DOHH2 (cell line): ENCODE results near the gene NOL9.
A peak's percentile ranks its signal among the peaks of the same experiment; 100 is the strongest.

Source experiments
- H3F3A ChIP-seq: fragments of 200-600 bp; sonication (generic), shearing (Covaris generic); 2 replicates; pipeline ENCODE4 v1.6.0; 2016; ENCODE audit warnings: antibody characterized with exemption, mild to moderate bottlenecking; ENCODE audit not compliant: control insufficient read depth, insufficient read depth
- H3K27ac ChIP-seq: fragments of 200-600 bp; sonication (generic); 2 replicates; pipeline ENCODE4 v1.5.1; 2014; ENCODE audit warnings: low read depth, mild to moderate bottlenecking, low read length, moderate library complexity
- H3K27me3 ChIP-seq: fragments of 200-600 bp; sonication (generic); 2 replicates; pipeline ENCODE4 v1.6.1; 2014; ENCODE audit warnings: mild to moderate bottlenecking, low read length, mixed read lengths; ENCODE audit not compliant: control insufficient read depth
- H3K36me3 ChIP-seq: fragments of 200-600 bp; sonication (generic); 2 replicates; pipeline ENCODE4 v1.6.1; 2014; ENCODE audit warnings: mild to moderate bottlenecking, low read length, moderate library complexity, mixed read lengths; ENCODE audit not compliant: control insufficient read depth
- H3K4me1 ChIP-seq: fragments of 200-600 bp; sonication (generic); 2 replicates; pipeline ENCODE4 v1.6.1; 2014; ENCODE audit warnings: mild to moderate bottlenecking, low read length, mixed read lengths; ENCODE audit not compliant: control insufficient read depth
- H3K4me2 ChIP-seq: fragments of 200-600 bp; sonication (generic); 2 replicates; pipeline ENCODE4 v1.6.0; 2014; ENCODE audit warnings: mild to moderate bottlenecking, low read length, moderate library complexity
- H3K4me3 ChIP-seq: fragments of 200-600 bp; sonication (generic); 2 replicates; pipeline ENCODE4 v1.5.1; 2014; ENCODE audit warnings: mild to moderate bottlenecking, low read length, mixed read lengths
- H3K79me2 ChIP-seq: fragments of 200-600 bp; sonication (generic); 2 replicates; pipeline ENCODE4 v1.6.1; 2014; ENCODE audit warnings: mild to moderate bottlenecking, low read length, mixed read lengths; ENCODE audit not compliant: control insufficient read depth
- H3K9me2 ChIP-seq: fragments of 200-600 bp; sonication (generic); replicated peaks from 2 replicates; pipeline ENCODE4 v1.6.1; 2014; ENCODE audit warnings: mild to moderate bottlenecking, low read length, mixed read lengths; ENCODE audit not compliant: control insufficient read depth
- H3K9me3 ChIP-seq: fragments of 200-600 bp; sonication (generic); 2 replicates; pipeline ENCODE4 v1.6.1; 2014; ENCODE audit warnings: antibody characterized with exemption, low read length, mixed read lengths; ENCODE audit not compliant: control insufficient read depth, insufficient read depth
- H4K20me1 ChIP-seq: fragments of 200-600 bp; sonication (generic); 2 replicates; pipeline ENCODE4 v1.6.0; 2014; ENCODE audit warnings: low read depth, mild to moderate bottlenecking, antibody characterized with exemption, low read length, moderate library complexity; ENCODE audit not compliant: control insufficient read depth, insufficient read depth
- CTCF ChIP-seq: fragments of 200-600 bp; sonication (generic); IDR thresholded peaks from one replicate; pipeline ENCODE4 v1.5.1; 2014; ENCODE audit warnings: antibody characterized with exemption, mild to moderate bottlenecking, low read depth, low read length; ENCODE audit not compliant: poor library complexity, severe bottlenecking
- EZH2phosphoT487 ChIP-seq: fragments of 200-600 bp; sonication (generic); IDR thresholded peaks from 2 replicates; pipeline ENCODE4 v1.6.1; 2017; ENCODE audit warnings: borderline replicate concordance, mild to moderate bottlenecking, antibody characterized with exemption, low read length, moderate library complexity, mixed read lengths

The NOL9 gene

DNA sequence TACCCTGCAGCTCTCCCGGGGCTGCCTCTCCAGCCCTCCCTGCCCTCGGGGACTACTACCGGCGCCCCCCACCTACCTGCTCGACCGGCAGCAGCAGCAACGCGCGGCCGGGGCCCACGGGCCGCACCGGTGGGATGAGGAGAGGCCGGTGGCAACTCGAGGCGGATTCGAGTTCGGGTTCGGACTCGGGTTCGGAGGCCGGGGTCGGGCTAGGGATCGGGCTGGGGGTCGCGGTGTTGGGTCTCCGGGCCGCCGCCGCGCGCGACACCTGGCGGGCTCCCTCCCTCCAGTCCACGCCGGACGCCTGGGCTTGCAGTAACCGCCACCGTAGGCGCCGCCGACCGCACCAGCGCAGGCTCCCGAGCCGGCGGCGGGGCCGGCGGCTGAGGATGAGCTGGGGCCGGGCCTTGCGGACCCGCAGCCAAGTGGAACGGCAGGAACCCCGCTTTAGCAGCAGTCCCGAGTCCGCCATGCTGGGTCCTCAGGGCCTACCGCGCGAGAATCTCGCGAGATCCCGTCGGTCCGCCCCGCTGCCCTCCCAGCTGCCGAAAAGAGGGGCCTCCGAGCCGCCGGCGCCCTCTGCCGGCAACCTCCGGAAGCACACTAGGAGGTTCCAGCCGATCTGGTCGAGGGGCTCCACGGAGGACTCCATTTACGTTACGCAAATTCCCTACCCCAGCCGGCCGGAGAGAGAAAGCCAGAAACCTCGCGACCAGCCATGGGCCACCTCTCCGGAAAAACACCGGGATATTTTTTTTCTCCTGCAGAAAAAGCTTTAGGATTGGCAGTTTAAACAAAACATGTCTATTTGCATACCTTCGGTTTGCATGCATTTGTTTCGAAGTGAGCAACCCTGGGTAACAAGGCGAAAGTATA is at the start of gene NOL9:
NOL9 (minus strand) TSS at position 483 of the 876 bp plus-strand sequence; CDS start at position 472, 11 bp downstream.
- no peaks in the 10 kb centered on the region for H3K27me3 ChIP-seq
- peak within 1 kb of the TSS; percentile 98 for H3K4me3 ChIP-seq
- no peaks in the 10 kb centered on the region for H3K9me2 ChIP-seq
- H4K20me1 ChIP-seq = no peaks in the 10 kb centered on the region
- H3K36me3 ChIP-seq = peaks cover 28% of the 10 kb centered on the region
- H3K27ac ChIP-seq = peak within 1 kb of the TSS; percentile 39
- no peaks in the 10 kb centered on the region for H3K9me3 ChIP-seq
- H3F3A ChIP-seq = no peaks in the 10 kb centered on the region; the same call in 1 of the 2 replicates
- peaks cover 39% of the 10 kb centered on the region for H3K79me2 ChIP-seq
- TF ChIP-seq EZH2phosphoT487 (no peak), CTCF (peak; percentile 81)
- H3K4me1 ChIP-seq = peaks cover 17% of the 10 kb centered on the region
- peak within 1 kb of the TSS; percentile 87 for H3K4me2 ChIP-seq

- no peak overlapping the region for H3K27ac ChIP-seq
- H3K27me3 ChIP-seq = peaks cover 43% of the 10 kb centered on the region
- H3K4me2 ChIP-seq = peak overlapping the region; percentile 93
- no peak for TF ChIP-seq CTCF
- peak; percentile 92; the same call in 1 of the 2 replicates for TF ChIP-seq EZH2phosphoT487
- H3K36me3 ChIP-seq = no peaks in the 10 kb centered on the region; the same call in 1 of the 2 replicates
- peaks cover 10% of the 10 kb centered on the region; the same call in 1 of the 2 replicates for H4K20me1 ChIP-seq
- peaks cover 25% of the 10 kb centered on the region for H3K79me2 ChIP-seq
- H3K9me3 ChIP-seq = no peaks in the 10 kb centered on the region
- H3K4me3 ChIP-seq = peak overlapping the region; percentile 80
- peaks cover 10% of the 10 kb centered on the region for H3F3A ChIP-seq
- H3K4me1 ChIP-seq = peaks cover 45% of the 10 kb centered on the region
- H3K9me2 ChIP-seq = no peaks in the 10 kb centered on the region
Observed at GRCh38 chr1:6603238-6603914, 49.1 kb upstream of the NOL9 start.

- Histone ChIP-seq H3F3A (peaks cover 10% of the 10 kb centered on the region), H4K20me1 (peaks cover 10% of the 10 kb centered on the region; the same call in 1 of the 2 replicates), H3K79me2 (peaks cover 25% of the 10 kb centered on the region), H3K36me3 (peaks cover 3% of the 10 kb centered on the region; the same call in 1 of the 2 replicates), H3K27ac (no peak within 1 kb of the TSS), H3K4me3 (peak within 1 kb of the TSS; percentile 80), H3K9me2 (no peaks in the 10 kb centered on the region), H3K4me2 (peak within 1 kb of the TSS; percentile 93), H3K27me3 (peaks cover 43% of the 10 kb centered on the region), H3K9me3 (no peaks in the 10 kb centered on the region), H3K4me1 (peaks cover 45% of the 10 kb centered on the region)
- TF ChIP-seq CTCF (no peak), EZH2phosphoT487 (no peak)
Observed at GRCh38 chr1:6602669-6603237, 48.4 kb upstream of the NOL9 start, which contains the start of gene KLHL21. Gene KLHL21, minus strand, starts transcription at chr1:6602869. Its CDS starts 52 bp downstream, at chr1:6602817.
